Erythroblast (primary cell): Measurements from ENCODE around the gene PIAS4.
"Not testable (repeated sequence)": the region's sequence is repeated elsewhere in the genome, so short reads cannot be mapped to it uniquely, and the experiment has no call there.

Experiments used
- DNase-seq, 2 experiments: peaks; one replicate each; lab custom pipeline; 2025; lab: John Stamatoyannopoulos, UW
- GATA1 ChIP-seq: IDR thresholded peaks from 2 replicates; pipeline ENCODE4 v1.6.1; 2011; ENCODE audit warnings: low read depth, mild to moderate bottlenecking, control low read depth, low read length, moderate library complexity
- POLR2A ChIP-seq: IDR thresholded peaks from 2 replicates; pipeline ENCODE4 v1.6.1; 2011; ENCODE audit warnings: mild to moderate bottlenecking, low read length

Gene PIAS4

DNA sequence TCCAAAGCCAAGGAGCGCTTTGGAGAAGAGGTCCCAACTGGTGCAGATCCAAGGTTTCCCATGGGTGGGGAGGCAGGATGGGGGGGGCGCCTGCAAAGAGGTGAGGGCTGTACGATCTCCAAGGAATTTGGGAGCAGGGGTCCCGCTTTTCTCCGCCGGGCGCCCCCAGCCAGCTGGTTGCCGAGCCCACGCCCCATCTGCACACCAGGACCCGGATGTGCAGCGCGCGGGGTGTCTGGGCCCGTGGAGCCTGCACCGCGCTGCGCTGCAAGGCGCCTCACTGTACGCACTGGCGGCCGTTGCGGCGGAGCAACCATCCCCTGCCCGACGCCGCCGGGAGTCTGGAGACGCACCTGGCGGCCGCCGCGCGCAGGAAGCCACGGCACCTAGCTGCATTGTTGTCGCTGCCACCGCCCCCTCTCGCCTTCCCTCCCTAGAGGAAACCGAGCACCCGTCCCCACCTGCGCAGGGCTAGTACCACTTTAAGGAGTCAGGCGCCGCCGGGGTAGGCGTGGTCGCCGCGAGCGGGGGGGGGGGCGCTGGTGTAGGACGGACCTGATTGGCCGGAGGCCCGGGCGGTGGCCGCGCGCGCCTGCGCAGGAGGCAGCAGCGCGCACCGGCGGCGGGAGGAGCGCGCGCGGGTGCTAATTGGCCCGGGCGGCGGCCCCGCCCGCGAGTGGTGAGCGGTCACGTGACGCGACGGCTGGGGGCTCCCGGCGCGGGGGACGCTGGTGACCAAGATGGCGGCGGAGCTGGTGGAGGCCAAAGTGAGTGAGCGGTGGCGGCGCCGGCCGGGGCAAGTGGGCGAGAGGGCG, at the start of gene PIAS4:
Gene PIAS4 (plus strand): TSS at position 716 of the 815 bp plus-strand sequence. CDS start 25 bp downstream, at position 741.
- TF ChIP-seq GATA1: no peak
- TF ChIP-seq POLR2A: peak; percentile 57
- DNase-seq: peak; percentile 97 to 99

GRCh38 chr19:3958836-3959765, 48.4 kb upstream of the PIAS4 start:
- no peak for DNase-seq
- TF ChIP-seq POLR2A (no peak), GATA1 (no peak)

DNA sequence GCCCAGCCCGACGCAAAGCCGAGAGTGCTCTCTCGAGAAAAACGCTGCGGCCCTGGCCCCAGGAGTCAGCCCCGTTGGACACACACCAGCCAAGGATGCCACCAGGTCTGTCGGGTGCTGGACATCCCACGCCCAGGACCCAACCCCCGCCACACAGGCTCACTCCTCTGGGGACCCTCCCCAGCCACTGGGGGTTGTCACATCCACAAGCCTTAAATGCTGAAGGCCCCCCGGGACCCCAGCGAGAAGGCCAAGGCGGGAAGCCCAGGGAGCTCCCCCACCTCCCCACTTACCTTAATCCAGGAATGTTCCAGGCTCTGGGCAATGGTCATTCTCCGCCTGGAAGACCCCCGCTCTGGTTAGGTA, 47.8 kb upstream of the PIAS4 start:
- no peak for DNase-seq
- TF ChIP-seq GATA1: no peak
- TF ChIP-seq POLR2A: no peak

DNA sequence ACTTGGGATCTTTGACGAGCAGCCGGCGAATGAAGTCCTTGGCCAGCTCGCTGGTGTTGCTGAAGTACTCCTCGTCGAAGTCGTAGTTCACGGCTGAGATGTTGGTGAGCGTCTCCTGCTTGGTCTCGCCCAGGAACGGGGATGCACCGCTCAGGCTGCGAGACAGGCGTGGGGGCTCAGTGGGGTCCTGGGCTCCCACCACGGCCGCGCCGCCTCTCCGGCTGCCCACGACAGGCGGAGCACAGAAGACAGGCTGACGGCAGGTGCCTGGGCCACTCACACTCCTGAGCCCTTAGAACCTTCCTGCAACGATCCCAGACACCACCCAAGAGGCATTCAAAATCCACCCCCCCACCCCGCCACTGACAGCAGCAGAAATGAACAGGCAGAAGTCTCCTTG, 46.5 kb upstream of the PIAS4 start:
- no peak for DNase-seq
- no peak for TF ChIP-seq GATA1
- TF ChIP-seq POLR2A: no peak

DNA sequence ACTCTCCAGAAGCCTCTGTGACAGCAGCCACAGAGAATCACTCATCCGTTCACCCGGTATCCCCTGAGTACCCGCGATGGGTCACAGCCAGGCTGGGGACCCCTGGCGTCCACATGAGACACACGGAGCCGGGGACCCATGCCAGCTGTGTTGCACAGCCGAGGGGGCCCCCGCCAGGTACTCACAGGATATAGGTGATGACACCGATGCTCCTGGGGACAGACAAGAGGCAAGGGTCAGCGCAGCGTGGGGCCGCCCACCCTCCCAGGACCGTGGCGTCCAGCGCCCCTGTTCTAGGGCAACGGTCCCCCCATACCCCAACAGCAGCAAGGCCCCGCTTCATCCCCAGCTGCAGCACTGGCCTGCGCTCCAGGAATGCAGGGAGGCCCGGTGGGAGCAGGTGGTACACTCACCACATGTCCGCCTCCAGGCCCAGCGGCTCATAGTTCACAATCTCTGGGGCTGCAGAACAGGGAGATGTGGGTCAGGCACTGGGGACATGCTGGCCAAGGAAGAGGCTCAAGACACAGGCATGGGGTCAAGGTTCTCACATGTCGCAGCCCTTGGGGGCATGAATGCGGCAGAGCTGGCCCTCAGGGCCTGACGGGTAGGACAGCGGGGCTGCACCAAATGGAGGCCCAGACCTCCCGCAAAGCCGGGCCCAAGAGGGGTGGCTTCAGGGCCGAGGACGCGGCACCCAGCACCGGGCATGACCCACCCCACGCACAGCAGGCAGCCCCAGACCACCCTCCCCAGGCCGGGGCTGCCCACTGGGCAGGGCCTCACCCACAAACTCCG, 43.9 kb upstream of the PIAS4 start:
- no peak for TF ChIP-seq POLR2A
- TF ChIP-seq GATA1: no peak
- no peak for DNase-seq

GRCh38 chr19:3964256-3965194, 43.0 kb upstream of the PIAS4 start:
- TF ChIP-seq POLR2A: no peak
- no peak for TF ChIP-seq GATA1
- no peak for DNase-seq

DNA sequence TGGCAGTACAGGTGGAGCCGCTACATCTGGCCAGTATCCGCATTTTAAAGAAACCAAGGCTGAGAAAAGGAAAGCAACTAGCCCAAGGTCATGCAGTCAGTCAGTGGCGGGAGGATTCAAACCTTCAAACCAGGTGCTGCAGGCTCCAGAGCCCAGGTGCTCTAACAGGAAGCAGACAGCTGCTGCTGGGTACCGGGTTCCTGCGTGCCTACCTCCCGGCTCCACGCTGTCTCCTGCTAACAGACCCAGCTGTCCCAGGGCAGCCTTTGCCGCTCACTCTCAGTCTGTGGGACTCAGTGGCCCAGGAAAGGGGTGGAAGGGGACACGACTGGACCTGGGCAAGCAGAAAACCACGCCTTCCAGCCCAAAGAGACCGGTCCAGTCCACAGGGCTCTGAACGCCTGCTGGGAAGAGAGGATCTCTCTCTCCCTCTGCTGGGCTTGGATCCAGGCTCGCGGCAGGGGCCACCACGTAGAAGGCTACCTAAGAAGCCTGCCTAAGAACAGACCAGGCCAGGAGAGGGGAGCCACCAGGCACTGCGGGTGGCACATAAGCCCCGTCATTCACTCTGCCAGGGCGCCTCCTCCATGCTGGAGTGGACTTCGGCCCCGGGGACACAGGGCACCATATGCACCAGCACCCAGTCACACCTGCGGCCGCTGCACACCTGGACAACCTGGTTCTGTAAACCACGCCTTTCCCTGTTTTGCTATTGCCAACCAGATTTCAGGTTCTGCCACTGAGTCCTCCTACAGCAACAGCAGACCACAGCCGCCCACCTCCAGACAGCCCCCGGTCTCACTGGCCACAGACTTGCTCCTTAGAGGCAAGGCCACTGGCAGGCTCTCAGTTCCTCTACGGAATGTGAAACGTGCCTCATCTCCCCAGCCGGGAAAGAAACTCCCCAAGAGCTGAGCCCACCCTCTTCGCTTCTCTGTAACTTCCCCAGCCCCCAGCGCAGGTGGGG, 41.2 kb upstream of the PIAS4 start:
- no peak for TF ChIP-seq POLR2A
- no peak for TF ChIP-seq GATA1
- DNase-seq: no peak

GRCh38 chr19:3967983-3968382, 39.6 kb upstream of the PIAS4 start:
- DNase-seq: not testable (repeated sequence)

- DNase-seq: peak in 1 of 2 experiments; percentile 69
- no peak for TF ChIP-seq GATA1
- TF ChIP-seq POLR2A: no peak
Observed at GRCh38 chr19:3968556-3969434, 38.7 kb upstream of the PIAS4 start.

- no peak for DNase-seq
- TF ChIP-seq POLR2A (no peak), GATA1 (no peak)
Observed at GRCh38 chr19:3969435-3970312, 37.9 kb upstream of the PIAS4 start.
